ENCODE data around the gene SLC6A2.
A peak's percentile ranks its signal among the peaks of the same experiment; 100 is the strongest.
"Not testable (repeated sequence)": the region's sequence is repeated elsewhere in the genome, so short reads cannot be mapped to it uniquely, and the experiment has no call there.

SLC6A2 gene

GRCh38 chr16:55655897-55656681, at the start of gene SLC6A2:
TSS of gene SLC6A2 (plus strand) at chr16:55655988. CDS start at chr16:55656695, 707 bp downstream.
- DNase-seq = no peak

- DNase-seq = no peak
Measured at GRCh38 chr16:55613613-55614335, 42.0 kb upstream of the SLC6A2 start.

- DNase-seq = no peak
Measured at GRCh38 chr16:55615071-55615470, 40.7 kb upstream of the SLC6A2 start.

- not testable (repeated sequence) for DNase-seq
Measured at GRCh38 chr16:55615670-55616069, 40.1 kb upstream of the SLC6A2 start.

GRCh38 chr16:55621771-55622170, 34.0 kb upstream of the SLC6A2 start:
- no peak for DNase-seq

- no peak for DNase-seq
Measured at GRCh38 chr16:55622272-55622671, 33.5 kb upstream of the SLC6A2 start.

- no peak for DNase-seq
Measured at GRCh38 chr16:55622930-55623561, 32.7 kb upstream of the SLC6A2 start.

- DNase-seq = no peak
Measured at GRCh38 chr16:55623640-55624039, 32.1 kb upstream of the SLC6A2 start.

GRCh38 chr16:55624696-55625095, 31.1 kb upstream of the SLC6A2 start:
- DNase-seq = no peak

GRCh38 chr16:55625843-55626242, 29.9 kb upstream of the SLC6A2 start:
- DNase-seq = no peak

GRCh38 chr16:55628306-55628968, 27.4 kb upstream of the SLC6A2 start:
- DNase-seq = no peak

- DNase-seq = no peak
Measured at GRCh38 chr16:55630774-55631173, 25.0 kb upstream of the SLC6A2 start.

- no peak for DNase-seq
Measured at GRCh38 chr16:55632259-55632658, 23.5 kb upstream of the SLC6A2 start.

- DNase-seq = no peak
Measured at GRCh38 chr16:55634193-55634592, 21.6 kb upstream of the SLC6A2 start.

- DNase-seq = no peak
Measured at GRCh38 chr16:55638256-55638655, 17.5 kb upstream of the SLC6A2 start.

GRCh38 chr16:55640701-55641327, 15.0 kb upstream of the SLC6A2 start:
- no peak for DNase-seq

GRCh38 chr16:55641430-55642056, 14.2 kb upstream of the SLC6A2 start:
- DNase-seq = peak; percentile 34

GRCh38 chr16:55642611-55643010, 13.2 kb upstream of the SLC6A2 start:
- DNase-seq = no peak

- DNase-seq = no peak
Measured at GRCh38 chr16:55643161-55643970, 12.4 kb upstream of the SLC6A2 start.

GRCh38 chr16:55645986-55646385, 9.8 kb upstream of the SLC6A2 start:
- DNase-seq = no peak

- no peak for DNase-seq
Measured at GRCh38 chr16:55647343-55647742, 8.4 kb upstream of the SLC6A2 start.
